Muscle layer of duodenum (tissue), 2 donors: ENCODE data around the gene OTOP2.

Experiments
- H3K27ac ChIP-seq: one replicate; pipeline ENCODE4 v1.7.0; 2013; ENCODE audit warnings: mild to moderate bottlenecking, low read length
- H3K27me3 ChIP-seq: one replicate; pipeline ENCODE4 v1.7.0; 2013; ENCODE audit warnings: low read depth, mild to moderate bottlenecking, control low read depth, low read length
- H3K36me3 ChIP-seq, 2 donors: one replicate each; pipeline ENCODE4 v1.7.0; 2013; ENCODE audit warnings: low read length in 2 of 2, control low read depth in 1 of 2, mild to moderate bottlenecking in 1 of 2; ENCODE audit not compliant: insufficient read depth in 2 of 2, control insufficient read depth in 1 of 2
- H3K4me1 ChIP-seq, 2 donors: one replicate each; pipeline ENCODE4 v1.7.0; 2013; ENCODE audit warnings: low read length in 2 of 2, mild to moderate bottlenecking in 2 of 2, control low read depth in 1 of 2, moderate library complexity in 1 of 2; ENCODE audit not compliant: insufficient read depth in 2 of 2, control insufficient read depth in 1 of 2
- H3K4me3 ChIP-seq, 2 donors: one replicate each; pipeline ENCODE4 v1.7.0; 2013; ENCODE audit warnings: low read length in 2 of 2, low read depth in 1 of 2, mild to moderate bottlenecking in 1 of 2
- H3K9me3 ChIP-seq, 2 donors: one replicate each; pipeline ENCODE4 v1.7.0; 2013; ENCODE audit warnings: low read length in 2 of 2, control low read depth in 1 of 2, mild to moderate bottlenecking in 1 of 2; ENCODE audit not compliant: control insufficient read depth in 1 of 2
- donor health status: healthy.

OTOP2 gene

GRCh38 chr17:74970395-74970794, 46.3 kb downstream of the OTOP2 start:
- Histone ChIP-seq H3K4me1 (peaks cover 0 to 8% of the 10 kb centered on the region in 2 donors), H3K9me3 (no peaks in the 10 kb centered on the region), H3K27me3 (peaks cover 12% of the 10 kb centered on the region), H3K36me3 (no peaks in the 10 kb centered on the region), H3K27ac (peak overlapping the region; percentile 67), H3K4me3 (peak overlapping the region in 1 of 2 donors; percentile 65)

DNA sequence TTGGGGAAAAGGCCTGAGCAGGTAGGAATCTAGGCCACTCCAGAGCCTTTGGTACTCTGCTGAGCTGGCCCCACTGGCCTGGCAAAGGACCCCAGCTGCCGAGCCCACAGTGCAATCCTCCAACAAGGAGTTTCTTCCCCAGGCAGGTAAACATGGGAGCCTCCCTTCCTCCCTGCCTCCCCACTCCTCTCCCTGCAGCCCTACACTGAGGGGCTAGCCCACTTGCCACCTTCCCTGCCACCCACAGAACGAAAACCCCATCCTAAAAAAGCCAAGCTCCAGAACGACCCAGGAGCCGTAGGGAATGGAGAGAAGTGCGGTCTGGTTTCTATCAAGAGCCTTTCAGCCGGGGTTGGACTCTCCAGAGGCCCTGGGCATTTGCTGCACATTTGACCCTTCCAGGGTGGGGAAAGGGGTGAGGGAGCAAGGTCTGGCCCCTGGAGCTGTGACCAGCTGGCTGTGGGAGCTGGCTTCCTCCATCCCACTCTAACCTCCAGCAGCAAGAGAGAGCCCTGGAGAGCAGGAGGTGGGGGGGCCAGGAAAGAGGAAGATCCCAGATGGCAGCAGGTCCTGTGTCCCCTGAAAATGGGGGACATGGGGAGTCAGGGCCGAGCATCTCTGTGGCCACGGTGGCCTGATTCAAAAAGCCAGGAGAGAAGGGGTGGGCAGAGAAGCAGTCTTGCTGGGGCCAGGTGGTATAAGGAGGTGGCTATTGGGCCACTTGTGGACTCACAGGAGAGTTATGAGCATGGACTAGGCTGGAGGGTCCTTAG, 47.2 kb downstream of the OTOP2 start:
- Histone ChIP-seq H3K27me3 (peaks cover 12% of the 10 kb centered on the region), H3K27ac (peak overlapping the region; percentile 67), H3K36me3 (no peaks in the 10 kb centered on the region), H3K4me3 (peak overlapping the region; percentile 65 to 76), H3K4me1 (peaks cover 0 to 8% of the 10 kb centered on the region in 2 donors), H3K9me3 (no peaks in the 10 kb centered on the region)

DNA sequence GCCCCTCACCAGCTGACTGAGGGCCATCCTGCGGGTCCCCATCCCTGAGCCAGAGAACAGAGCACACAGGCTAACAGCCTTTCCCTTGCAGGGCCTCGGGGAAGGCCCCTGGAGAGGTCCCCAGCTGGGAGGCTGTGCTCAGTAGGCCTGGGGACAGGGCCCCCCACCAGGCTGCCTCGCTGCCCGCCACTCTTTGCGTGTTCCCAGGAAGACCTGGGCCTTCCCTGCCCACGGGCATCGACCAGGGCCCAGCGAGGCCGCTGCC, 47.7 kb downstream of the OTOP2 start:
- peaks cover 12% of the 10 kb centered on the region for H3K27me3 ChIP-seq
- H3K36me3 ChIP-seq, result no peaks in the 10 kb centered on the region
- no peaks in the 10 kb centered on the region for H3K9me3 ChIP-seq
- peak overlapping the region; percentile 65 to 76 for H3K4me3 ChIP-seq
- peaks cover 0 to 8% of the 10 kb centered on the region in 2 donors for H3K4me1 ChIP-seq
- peak overlapping the region; percentile 67 for H3K27ac ChIP-seq

GRCh38 chr17:74972107-74972972, 48.3 kb downstream of the OTOP2 start, which contains the start of gene HID1:
Gene HID1 (minus strand): TSS chr17:74972759. CDS start chr17:74972656, 103 bp downstream.
- peaks cover 12% of the 10 kb centered on the region for H3K27me3 ChIP-seq

GRCh38 chr17:74972973-74973328, 48.9 kb downstream of the OTOP2 start:
- Histone ChIP-seq H3K4me1 (peaks cover 0 to 8% of the 10 kb centered on the region in 2 donors), H3K27me3 (peaks cover 12% of the 10 kb centered on the region), H3K9me3 (no peaks in the 10 kb centered on the region), H3K4me3 (peak overlapping the region in 1 of 2 donors; percentile 76), H3K36me3 (no peaks in the 10 kb centered on the region), H3K27ac (peak overlapping the region; percentile 33)

More at GRCh38 chr17:74972107-74972972, 48.3 kb downstream of the OTOP2 start, which contains the start of gene HID1:
- H3K4me3 ChIP-seq, result peak within 1 kb of the TSS; percentile 65 to 76
- H3K4me1 ChIP-seq, result peaks cover 0 to 8% of the 10 kb centered on the region in 2 donors
- peak within 1 kb of the TSS; percentile 67 for H3K27ac ChIP-seq
- H3K36me3 ChIP-seq, result no peaks in the 10 kb centered on the region
- no peaks in the 10 kb centered on the region for H3K9me3 ChIP-seq

DNA sequence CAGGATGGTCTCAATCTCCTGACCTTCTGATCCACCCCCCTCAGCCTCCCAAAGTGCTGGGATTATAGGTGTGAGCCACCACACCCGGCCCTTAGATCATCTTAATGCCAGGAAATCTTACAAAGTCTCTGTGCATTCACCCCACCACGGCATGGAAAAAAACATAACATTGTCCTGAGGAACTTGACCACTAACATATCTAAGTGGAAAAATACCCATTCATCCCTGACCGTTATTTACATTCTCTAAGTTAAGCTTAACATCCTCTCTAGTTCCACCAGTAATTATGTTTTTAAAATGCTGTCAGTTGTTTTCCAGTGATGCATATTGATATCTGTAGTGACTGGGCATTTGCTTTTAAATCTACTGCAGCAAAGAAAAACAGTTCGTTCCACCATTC, 51.9 kb downstream of the OTOP2 start:
- no peaks in the 10 kb centered on the region for H3K9me3 ChIP-seq
- peaks cover 9% of the 10 kb centered on the region for H3K27me3 ChIP-seq
- H3K36me3 ChIP-seq, result no peaks in the 10 kb centered on the region
- no peak overlapping the region for H3K4me3 ChIP-seq
- no peak overlapping the region for H3K27ac ChIP-seq
- H3K4me1 ChIP-seq, result peaks cover 0 to 6% of the 10 kb centered on the region in 2 donors

- Histone ChIP-seq H3K4me1 (peaks cover 7 to 9% of the 10 kb centered on the region in 2 donors), H3K36me3 (no peaks in the 10 kb centered on the region), H3K27ac (no peak overlapping the region), H3K27me3 (no peaks in the 10 kb centered on the region), H3K4me3 (no peak overlapping the region), H3K9me3 (no peaks in the 10 kb centered on the region)
Measured at GRCh38 chr17:74977802-74978201, 53.7 kb downstream of the OTOP2 start.

DNA sequence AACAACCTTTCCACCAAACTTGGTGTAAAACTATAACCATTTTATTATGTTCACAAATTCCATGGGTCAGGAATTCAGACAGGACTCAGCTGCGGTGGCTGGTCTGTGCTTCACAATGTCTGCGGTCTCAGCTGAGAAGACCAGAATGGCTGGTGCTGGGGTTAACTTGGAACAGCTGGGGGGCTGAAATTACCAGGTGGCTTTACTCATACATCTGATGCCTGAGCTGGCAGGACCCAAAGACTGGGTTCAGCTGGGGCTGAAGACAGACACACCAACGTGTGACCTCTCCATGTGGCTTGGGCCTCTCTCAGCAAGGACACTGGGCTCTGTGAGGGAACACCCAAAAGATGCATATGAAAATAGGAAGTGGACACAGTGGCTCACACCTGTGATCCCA, 54.2 kb downstream of the OTOP2 start:
- Histone ChIP-seq H3K36me3 (no peaks in the 10 kb centered on the region), H3K27ac (no peak overlapping the region), H3K4me1 (peaks cover 7 to 9% of the 10 kb centered on the region in 2 donors), H3K27me3 (no peaks in the 10 kb centered on the region), H3K4me3 (no peak overlapping the region), H3K9me3 (no peaks in the 10 kb centered on the region)

DNA sequence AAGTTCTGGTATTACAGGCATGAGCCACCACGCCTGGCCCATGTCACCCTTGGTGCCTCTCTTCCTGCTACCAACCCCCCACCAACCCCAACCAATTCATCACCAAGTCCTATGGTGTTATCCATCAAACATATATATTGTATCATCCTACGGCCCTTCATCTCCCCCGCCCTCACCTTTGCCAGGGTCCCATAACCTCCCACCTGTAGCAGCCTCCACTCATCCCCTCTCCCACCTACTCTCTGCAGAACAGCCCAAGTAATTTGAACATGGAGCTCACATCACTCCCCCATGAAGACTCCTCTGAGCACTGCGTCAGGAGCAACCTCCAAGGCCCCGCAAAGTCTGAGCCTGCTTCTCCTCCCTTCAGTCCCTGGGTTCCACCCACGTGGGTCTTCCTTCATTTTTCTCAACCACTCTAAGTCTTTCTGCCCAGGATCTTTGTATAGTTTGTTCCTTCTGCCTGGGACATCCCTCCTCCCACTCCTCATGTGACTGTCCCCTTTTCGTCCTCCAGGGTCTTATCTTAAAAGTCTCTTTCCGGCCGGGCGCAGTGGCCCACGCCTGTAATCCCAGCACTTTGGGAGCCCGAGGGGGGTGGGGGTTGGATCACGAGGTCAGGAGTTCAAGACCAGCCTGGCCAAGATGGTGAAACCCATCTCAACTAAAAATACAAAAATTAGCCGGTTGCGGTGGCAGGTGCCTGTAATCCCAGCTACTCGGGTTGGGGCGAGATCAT, 55.5 kb downstream of the OTOP2 start:
- Histone ChIP-seq H3K27ac (no peak overlapping the region), H3K4me1 (peaks cover 7 to 9% of the 10 kb centered on the region in 2 donors), H3K36me3 (no peaks in the 10 kb centered on the region), H3K27me3 (no peaks in the 10 kb centered on the region), H3K4me3 (no peak overlapping the region), H3K9me3 (no peaks in the 10 kb centered on the region)

GRCh38 chr17:74981318-74981978, 57.4 kb downstream of the OTOP2 start:
- no peaks in the 10 kb centered on the region for H3K36me3 ChIP-seq

More at GRCh38 chr17:74981318-74981978, 57.4 kb downstream of the OTOP2 start:
- Histone ChIP-seq H3K9me3 (no peaks in the 10 kb centered on the region), H3K4me1 (peaks cover 7 to 9% of the 10 kb centered on the region in 2 donors), H3K4me3 (peak overlapping the region; percentile 79), H3K27me3 (no peaks in the 10 kb centered on the region), H3K27ac (peak overlapping the region; percentile 90)
